ENCODE data around the gene CNOT4.

The CNOT4 gene

GRCh38 chr7:135553346-135553745 is 43.4 kb upstream of the CNOT4 start:
- TF ChIP-seq POLR2AphosphoS5 (IDR thresholded peaks at IDR 0.05; ENCODE audit: low read depth) (no peak), SPI1 (IDR thresholded peaks at IDR 0.05; ENCODE audit: borderline replicate concordance, low read depth) (peak; percentile 9; the same call in 1 of the 2 replicates)
- H3K27me3 ChIP-seq (ENCODE audit: insufficient read depth, poor library complexity, severe bottlenecking): no peaks in the 10 kb centered on the region
- H3K4me3 ChIP-seq (replicated peaks; ENCODE audit: insufficient read depth, low read length): no peak overlapping the region
- H3K27ac ChIP-seq (replicated peaks): no peak overlapping the region
- peak; percentile 9 to 26 for DNase-seq (ENCODE audit: low read depth in 1 of 2, low spot score in 1 of 2)

- TF ChIP-seq GABPA (IDR thresholded peaks at IDR 0.05; ENCODE audit: low read depth) (no peak), SPI1 (IDR thresholded peaks at IDR 0.05; ENCODE audit: borderline replicate concordance, low read depth) (no peak), POLR2AphosphoS5 (IDR thresholded peaks at IDR 0.05; ENCODE audit: low read depth) (no peak)
- TF ChIP-seq, protein P1, sequence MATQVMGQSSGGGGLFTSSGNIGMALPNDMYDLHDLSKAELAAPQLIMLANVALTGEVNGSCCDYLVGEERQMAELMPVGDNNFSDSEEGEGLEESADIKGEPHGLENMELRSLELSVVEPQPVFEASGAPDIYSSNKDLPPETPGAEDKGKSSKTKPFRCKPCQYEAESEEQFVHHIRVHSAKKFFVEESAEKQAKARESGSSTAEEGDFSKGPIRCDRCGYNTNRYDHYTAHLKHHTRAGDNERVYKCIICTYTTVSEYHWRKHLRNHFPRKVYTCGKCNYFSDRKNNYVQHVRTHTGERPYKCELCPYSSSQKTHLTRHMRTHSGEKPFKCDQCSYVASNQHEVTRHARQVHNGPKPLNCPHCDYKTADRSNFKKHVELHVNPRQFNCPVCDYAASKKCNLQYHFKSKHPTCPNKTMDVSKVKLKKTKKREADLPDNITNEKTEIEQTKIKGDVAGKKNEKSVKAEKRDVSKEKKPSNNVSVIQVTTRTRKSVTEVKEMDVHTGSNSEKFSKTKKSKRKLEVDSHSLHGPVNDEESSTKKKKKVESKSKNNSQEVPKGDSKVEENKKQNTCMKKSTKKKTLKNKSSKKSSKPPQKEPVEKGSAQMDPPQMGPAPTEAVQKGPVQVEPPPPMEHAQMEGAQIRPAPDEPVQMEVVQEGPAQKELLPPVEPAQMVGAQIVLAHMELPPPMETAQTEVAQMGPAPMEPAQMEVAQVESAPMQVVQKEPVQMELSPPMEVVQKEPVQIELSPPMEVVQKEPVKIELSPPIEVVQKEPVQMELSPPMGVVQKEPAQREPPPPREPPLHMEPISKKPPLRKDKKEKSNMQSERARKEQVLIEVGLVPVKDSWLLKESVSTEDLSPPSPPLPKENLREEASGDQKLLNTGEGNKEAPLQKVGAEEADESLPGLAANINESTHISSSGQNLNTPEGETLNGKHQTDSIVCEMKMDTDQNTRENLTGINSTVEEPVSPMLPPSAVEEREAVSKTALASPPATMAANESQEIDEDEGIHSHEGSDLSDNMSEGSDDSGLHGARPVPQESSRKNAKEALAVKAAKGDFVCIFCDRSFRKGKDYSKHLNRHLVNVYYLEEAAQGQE (IDR thresholded peaks at IDR 0.05; ENCODE audit: insufficient replicate concordance, low read depth): no peak
- TF ChIP-seq, protein P2, sequence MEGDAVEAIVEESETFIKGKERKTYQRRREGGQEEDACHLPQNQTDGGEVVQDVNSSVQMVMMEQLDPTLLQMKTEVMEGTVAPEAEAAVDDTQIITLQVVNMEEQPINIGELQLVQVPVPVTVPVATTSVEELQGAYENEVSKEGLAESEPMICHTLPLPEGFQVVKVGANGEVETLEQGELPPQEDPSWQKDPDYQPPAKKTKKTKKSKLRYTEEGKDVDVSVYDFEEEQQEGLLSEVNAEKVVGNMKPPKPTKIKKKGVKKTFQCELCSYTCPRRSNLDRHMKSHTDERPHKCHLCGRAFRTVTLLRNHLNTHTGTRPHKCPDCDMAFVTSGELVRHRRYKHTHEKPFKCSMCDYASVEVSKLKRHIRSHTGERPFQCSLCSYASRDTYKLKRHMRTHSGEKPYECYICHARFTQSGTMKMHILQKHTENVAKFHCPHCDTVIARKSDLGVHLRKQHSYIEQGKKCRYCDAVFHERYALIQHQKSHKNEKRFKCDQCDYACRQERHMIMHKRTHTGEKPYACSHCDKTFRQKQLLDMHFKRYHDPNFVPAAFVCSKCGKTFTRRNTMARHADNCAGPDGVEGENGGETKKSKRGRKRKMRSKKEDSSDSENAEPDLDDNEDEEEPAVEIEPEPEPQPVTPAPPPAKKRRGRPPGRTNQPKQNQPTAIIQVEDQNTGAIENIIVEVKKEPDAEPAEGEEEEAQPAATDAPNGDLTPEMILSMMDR (IDR thresholded peaks at IDR 0.05; ENCODE audit: insufficient read depth, low read length): no peak
- Histone ChIP-seq H3K4me3 (replicated peaks; ENCODE audit: insufficient read depth, low read length) (no peak overlapping the region), H3K27me3 (ENCODE audit: insufficient read depth, poor library complexity, severe bottlenecking) (no peaks in the 10 kb centered on the region), H3K27ac (replicated peaks) (no peak overlapping the region)
- DNase-seq (ENCODE audit: low read depth in 1 of 2, low spot score in 1 of 2): no peak
Measured at GRCh38 chr7:135552148-135552547, 42.2 kb upstream of the CNOT4 start.

DNA sequence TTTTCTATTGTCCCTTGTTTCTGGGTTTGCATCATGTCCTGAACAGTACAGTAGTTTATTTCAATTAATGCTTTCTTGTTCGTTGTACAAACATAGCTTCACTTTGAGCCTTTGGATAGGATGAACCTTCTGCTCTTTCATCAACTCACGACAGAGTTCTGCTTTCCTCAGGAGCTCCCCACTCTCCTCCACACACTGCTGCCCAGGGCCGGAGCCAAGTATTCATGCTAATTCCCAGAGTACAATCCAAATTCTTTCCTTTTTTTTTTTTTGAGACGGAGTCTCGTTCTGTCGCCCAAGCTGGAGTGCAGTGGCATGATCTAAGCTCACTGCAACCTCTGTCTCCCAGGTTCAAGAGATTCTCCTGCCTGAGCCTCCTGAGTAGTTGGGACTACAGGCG is 40.3 kb upstream of the CNOT4 start:
- TF ChIP-seq, protein P2 (IDR thresholded peaks at IDR 0.05; ENCODE audit: insufficient read depth, low read length): no peak
- TF ChIP-seq GABPA (IDR thresholded peaks at IDR 0.05; ENCODE audit: low read depth) (no peak), POLR2AphosphoS5 (IDR thresholded peaks at IDR 0.05; ENCODE audit: low read depth) (no peak), SPI1 (IDR thresholded peaks at IDR 0.05; ENCODE audit: borderline replicate concordance, low read depth) (no peak)
- TF ChIP-seq, protein P1 (IDR thresholded peaks at IDR 0.05; ENCODE audit: insufficient replicate concordance, low read depth): no peak
- no peak for DNase-seq (ENCODE audit: low read depth in 1 of 2, low spot score in 1 of 2)
- H3K4me3 ChIP-seq (replicated peaks; ENCODE audit: insufficient read depth, low read length): no peak overlapping the region
- no peaks in the 10 kb centered on the region for H3K27me3 ChIP-seq (ENCODE audit: insufficient read depth, poor library complexity, severe bottlenecking)
- no peak overlapping the region for H3K27ac ChIP-seq (replicated peaks)

DNA sequence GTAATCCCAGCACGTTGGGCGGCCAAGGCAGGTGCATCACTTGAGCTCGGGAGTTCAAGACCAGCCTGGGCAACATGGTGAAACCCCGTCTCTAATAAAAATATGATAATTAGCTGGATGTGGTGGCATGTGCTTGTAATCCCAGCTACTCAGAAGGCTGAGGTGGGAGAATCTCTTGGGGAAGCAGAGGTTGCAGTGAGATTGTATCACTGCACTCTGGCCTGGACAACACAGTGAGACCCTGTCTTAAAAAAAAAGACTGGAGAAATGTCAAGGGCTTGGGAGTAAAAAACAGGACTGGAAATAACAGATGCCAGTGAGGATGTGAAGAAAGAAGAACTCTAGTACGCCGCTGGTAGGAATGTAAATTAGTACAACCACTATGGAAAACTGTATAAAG is 31.1 kb upstream of the CNOT4 start:
- H3K27ac ChIP-seq (replicated peaks): no peak overlapping the region
- no peaks in the 10 kb centered on the region for H3K27me3 ChIP-seq (ENCODE audit: insufficient read depth, poor library complexity, severe bottlenecking)
- no peak overlapping the region for H3K4me3 ChIP-seq (replicated peaks; ENCODE audit: insufficient read depth, low read length)
- DNase-seq (ENCODE audit: low read depth in 1 of 2, low spot score in 1 of 2): no peak
- TF ChIP-seq GABPA (IDR thresholded peaks at IDR 0.05; ENCODE audit: low read depth) (no peak), POLR2AphosphoS5 (IDR thresholded peaks at IDR 0.05; ENCODE audit: low read depth) (no peak), SPI1 (IDR thresholded peaks at IDR 0.05; ENCODE audit: borderline replicate concordance, low read depth) (no peak)
- TF ChIP-seq, protein P1 (IDR thresholded peaks at IDR 0.05; ENCODE audit: insufficient replicate concordance, low read depth): no peak
